Esophagus (tissue), 2 donors: ENCODE measurements around the gene TREX2. TPM values are rescaled to one million over a fixed set of nuclear protein-coding genes. Genes with fewer than 3 reads are reported as not detected.

Experiments used
- H3K27ac ChIP-seq, 2 donors: one replicate each; pipeline ENCODE4 v1.5.1; 2013; ENCODE audit warnings: low read depth in 2 of 2, mild to moderate bottlenecking in 2 of 2, inconsistent platforms in 1 of 2, low read length in 1 of 2, moderate library complexity in 1 of 2
- H3K27me3 ChIP-seq, 2 donors: one replicate each; pipeline ENCODE4 v1.6.1; 2013; ENCODE audit warnings: low read length in 2 of 2, control low read depth in 1 of 2, mild to moderate bottlenecking in 1 of 2; ENCODE audit not compliant: insufficient read depth in 2 of 2, control insufficient read depth in 1 of 2
- H3K36me3 ChIP-seq, 2 donors: one replicate each; pipeline ENCODE4 v1.6.1; 2013; ENCODE audit warnings: low read length in 1 of 2; ENCODE audit not compliant: control insufficient read depth in 2 of 2, insufficient read depth in 2 of 2
- H3K4me1 ChIP-seq, 2 donors: one replicate each; pipeline ENCODE4 v1.6.1; 2013; ENCODE audit warnings: low read length in 1 of 2; ENCODE audit not compliant: control insufficient read depth in 2 of 2, insufficient read depth in 2 of 2
- H3K4me3 ChIP-seq, 2 donors: one replicate each; pipeline ENCODE4 v1.5.1; 2013; ENCODE audit warnings: low read length in 2 of 2, mild to moderate bottlenecking in 2 of 2, low read depth in 1 of 2, moderate library complexity in 1 of 2
- H3K9me3 ChIP-seq, 2 donors: one replicate each; pipeline ENCODE4 v1.6.1; 2013; ENCODE audit warnings: mild to moderate bottlenecking in 2 of 2, low read depth in 1 of 2, low read length in 1 of 2, moderate library complexity in 1 of 2; ENCODE audit not compliant: control insufficient read depth in 2 of 2, insufficient read depth in 1 of 2
- WGBS, 2 donors: extraction: QIAGEN DNeasy Blood & Tissue Kit; methylation state at CpG; one replicate each; pipeline ENCODE4 v1.1.7; 2013; 5-methylcytosine and 5-hydroxymethylcytosine counted together
- polyA plus RNA-seq, 2 donors: library from polyadenylated mRNA; stranded (reverse); fragments of 200-250 nt; gene quantifications; one replicate each; pipeline ENCODE4 v1.2.3, GENCODE V29; 2013
- donor health status: healthy with polysubstance abuse.
- donor health status: Bipolar disorder and iron deficiency.

TREX2 gene
- polyA plus RNA-seq, 2 donors = 1.9 to 2.8 TPM

DNA sequence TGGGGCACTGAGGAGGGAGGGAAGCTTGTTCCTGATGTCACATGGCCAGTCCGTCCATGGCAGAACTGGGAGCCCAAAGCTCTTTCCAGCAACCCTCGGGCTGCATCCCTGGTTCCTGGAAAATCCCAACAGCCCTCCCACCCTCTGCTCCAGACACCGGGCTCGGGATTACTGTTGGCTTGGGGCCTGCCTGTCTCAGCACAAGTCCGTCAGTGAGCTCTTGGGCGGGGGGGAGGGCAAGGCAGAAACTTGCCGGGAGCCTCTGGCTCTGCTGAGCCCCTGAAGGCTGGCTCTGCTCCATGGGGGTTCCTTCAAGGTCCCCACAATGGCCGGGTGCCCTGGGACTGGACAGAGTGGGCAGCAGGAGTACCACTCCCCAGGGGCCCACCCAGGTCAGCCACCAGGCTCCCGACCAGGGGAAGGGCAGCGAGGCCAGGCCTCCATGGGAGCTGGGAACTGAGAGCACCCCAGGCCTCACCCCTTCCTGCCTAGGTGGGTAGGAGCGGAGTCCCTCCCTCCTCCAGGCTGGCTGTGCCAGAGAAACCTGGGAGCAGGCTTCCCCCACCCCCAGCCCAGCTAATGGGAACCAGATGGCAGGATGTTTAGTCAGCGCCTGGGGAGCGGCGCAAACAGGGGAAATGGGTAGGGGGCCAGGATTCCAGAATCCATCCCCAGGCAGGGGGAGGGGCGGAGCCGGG lies 31.0 kb upstream of the TREX2 start:
- Histone ChIP-seq H3K4me3 (no peak overlapping the region), H3K27ac (no peak overlapping the region), H3K36me3 (no peaks in the 10 kb centered on the region), H3K27me3 (no peaks in the 10 kb centered on the region), H3K4me1 (peaks cover 0 to 14% of the 10 kb centered on the region in 2 donors), H3K9me3 (no peaks in the 10 kb centered on the region)
- WGBS, 2 donors = 38 to 65% methylated on average over 13 to 16 of the region's 16 CpGs

DNA sequence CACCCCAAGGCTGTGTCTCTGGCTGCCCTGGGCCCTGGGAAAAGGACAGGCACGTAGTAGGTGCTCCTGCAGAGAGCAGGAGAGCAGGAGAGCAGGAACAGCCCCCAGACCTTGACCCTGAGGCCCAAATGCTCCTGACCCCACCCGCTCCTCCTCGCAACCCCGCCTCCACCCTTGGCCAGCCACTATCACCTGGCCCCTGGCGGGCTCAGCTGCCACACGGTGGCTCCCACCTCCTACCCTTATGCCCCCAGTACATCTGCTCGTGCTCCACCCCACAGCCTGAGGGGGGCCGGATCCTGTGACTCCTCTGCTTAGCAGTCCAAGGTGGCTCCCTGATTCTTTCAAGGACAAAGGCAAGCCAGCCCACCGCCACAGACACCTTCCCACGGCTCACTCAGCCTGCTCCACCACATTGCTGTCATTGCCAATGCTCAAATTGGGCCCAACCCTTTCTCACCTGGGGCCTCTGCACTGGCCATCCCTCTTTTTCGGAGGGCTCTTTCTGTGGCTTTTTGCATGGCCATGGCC lies 30.0 kb upstream of the TREX2 start:
- no peaks in the 10 kb centered on the region for H3K27me3 ChIP-seq
- H3K27ac ChIP-seq = no peak overlapping the region
- no peak overlapping the region for H3K4me3 ChIP-seq
- 84 to 87% methylated on average over 11 of the region's 11 CpGs for WGBS, 2 donors
- H3K4me1 ChIP-seq = peaks cover 0 to 5% of the 10 kb centered on the region in 2 donors
- H3K9me3 ChIP-seq = no peaks in the 10 kb centered on the region
- no peaks in the 10 kb centered on the region for H3K36me3 ChIP-seq

- peaks cover 0 to 5% of the 10 kb centered on the region in 2 donors for H3K4me1 ChIP-seq
- H3K9me3 ChIP-seq = no peaks in the 10 kb centered on the region
- no peaks in the 10 kb centered on the region for H3K36me3 ChIP-seq
- WGBS, 2 donors = 81 to 84% methylated on average over 7 of the region's 7 CpGs
- H3K4me3 ChIP-seq = no peak overlapping the region
- no peak overlapping the region for H3K27ac ChIP-seq
- no peaks in the 10 kb centered on the region for H3K27me3 ChIP-seq
These were observed 29.4 kb upstream of the TREX2 start for GRCh38 chrX:153475271-153475670.

DNA sequence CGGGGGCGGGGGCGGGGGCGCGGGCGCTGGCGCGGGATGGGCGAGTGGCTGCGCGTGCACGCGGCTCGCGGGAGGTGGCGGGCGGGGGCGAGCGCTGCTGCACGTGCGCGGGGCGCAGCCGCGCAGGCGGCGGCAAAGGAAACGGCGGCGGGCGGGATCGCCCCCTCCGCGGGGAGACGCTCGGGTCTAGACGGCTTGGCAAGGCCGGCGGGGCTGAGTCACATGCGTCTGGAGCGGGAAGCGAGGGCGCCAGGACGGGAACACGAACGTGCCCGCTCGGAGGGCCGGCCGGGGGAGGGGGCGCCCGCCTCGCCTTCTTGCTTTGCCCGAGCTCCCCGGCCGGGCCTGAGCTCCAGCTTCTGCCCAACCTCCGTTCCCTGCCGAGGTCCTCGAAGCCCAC lies 28.9 kb upstream of the TREX2 start:
- H3K27ac ChIP-seq = no peak overlapping the region
- H3K4me3 ChIP-seq = no peak overlapping the region
- H3K4me1 ChIP-seq = peaks cover 0 to 7% of the 10 kb centered on the region in 2 donors
- no peaks in the 10 kb centered on the region for H3K36me3 ChIP-seq
- WGBS, 2 donors = 1 to 27% methylated on average over 34 to 59 of the region's 59 CpGs
- H3K27me3 ChIP-seq = no peaks in the 10 kb centered on the region
- no peaks in the 10 kb centered on the region for H3K9me3 ChIP-seq

DNA sequence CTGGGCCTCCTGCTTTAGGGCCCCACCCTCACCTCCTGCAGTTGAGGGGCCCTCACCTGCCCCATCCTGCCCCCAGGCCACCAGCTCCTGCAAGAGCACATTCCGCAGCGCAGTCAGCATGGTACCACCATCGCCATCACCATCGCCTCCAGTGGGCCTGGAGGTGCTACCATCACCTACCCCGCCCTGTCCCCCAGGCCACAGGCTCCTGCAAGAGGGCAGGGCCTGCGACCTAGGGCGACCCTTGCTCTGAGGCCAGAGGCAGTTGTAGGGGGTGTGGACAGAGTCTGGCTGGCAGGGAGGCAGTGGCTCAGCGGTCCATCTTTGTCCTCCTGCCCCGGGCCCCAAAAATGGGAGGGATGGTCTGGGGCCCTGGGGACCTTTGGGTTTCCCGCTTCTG lies 28.4 kb upstream of the TREX2 start:
- no peaks in the 10 kb centered on the region for H3K27me3 ChIP-seq
- H3K36me3 ChIP-seq = no peaks in the 10 kb centered on the region
- peaks cover 0 to 11% of the 10 kb centered on the region in 2 donors for H3K4me1 ChIP-seq
- 75 to 79% methylated on average over 10 of the region's 10 CpGs for WGBS, 2 donors
- no peak overlapping the region for H3K27ac ChIP-seq
- no peaks in the 10 kb centered on the region for H3K9me3 ChIP-seq
- no peak overlapping the region for H3K4me3 ChIP-seq

DNA sequence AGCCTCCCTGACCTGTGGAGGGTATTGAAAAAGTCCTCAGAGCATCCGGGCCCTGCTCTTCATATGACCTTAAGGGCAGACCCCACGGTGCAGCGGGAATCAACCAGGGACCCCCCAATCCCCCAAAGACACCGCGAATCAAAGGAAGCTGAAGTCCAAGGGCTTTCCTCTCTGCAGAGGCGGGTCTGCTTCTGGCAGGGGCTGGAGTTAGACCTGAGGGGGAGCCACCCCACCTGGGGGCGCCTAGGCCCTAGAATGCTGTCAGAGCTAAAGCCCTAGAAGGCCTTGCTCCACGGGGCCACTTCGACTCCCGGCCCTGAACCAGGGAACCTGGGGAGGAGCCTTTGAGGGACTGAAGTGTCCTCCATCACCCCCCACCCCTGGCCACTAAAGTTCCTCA lies 27.3 kb upstream of the TREX2 start:
- Histone ChIP-seq H3K9me3 (no peaks in the 10 kb centered on the region), H3K27ac (no peak overlapping the region), H3K36me3 (no peaks in the 10 kb centered on the region), H3K27me3 (no peaks in the 10 kb centered on the region), H3K4me3 (no peak overlapping the region), H3K4me1 (peaks cover 0 to 11% of the 10 kb centered on the region in 2 donors)
- 92 to 98% methylated on average over 10 of the region's 10 CpGs for WGBS, 2 donors

DNA sequence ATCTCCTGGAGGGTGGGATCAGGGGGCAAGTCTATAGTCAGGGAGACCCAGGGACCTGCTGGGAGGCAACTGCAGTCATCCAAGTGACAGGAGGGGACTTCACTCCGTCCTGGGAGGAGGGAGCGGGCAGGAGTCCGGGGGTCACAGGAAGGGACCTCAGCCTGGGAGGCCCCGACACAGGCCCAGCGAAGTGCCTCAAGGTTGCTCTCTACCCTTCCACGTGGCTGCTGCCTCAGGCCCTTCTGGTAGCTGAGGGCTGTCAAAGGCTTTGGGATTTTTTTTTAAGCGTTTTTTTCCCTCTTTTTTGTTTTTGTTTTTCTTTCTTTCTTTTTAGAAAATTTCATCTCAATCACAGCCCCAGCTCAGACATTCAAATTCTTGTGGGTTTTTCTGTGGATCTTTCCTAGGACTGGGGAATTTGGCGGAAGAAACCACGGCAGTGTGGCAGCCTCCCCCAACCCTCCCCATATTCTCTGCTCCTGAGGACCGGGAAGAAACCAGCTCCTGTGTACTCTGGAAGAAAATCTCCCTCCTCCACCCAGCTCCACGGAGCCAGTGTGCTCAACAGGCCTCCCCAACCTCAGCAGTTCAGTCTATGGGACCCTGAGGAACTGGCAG lies 25.9 kb upstream of the TREX2 start:
- Histone ChIP-seq H3K27ac (no peak overlapping the region), H3K4me1 (peaks cover 0 to 19% of the 10 kb centered on the region in 2 donors), H3K36me3 (no peaks in the 10 kb centered on the region), H3K9me3 (no peaks in the 10 kb centered on the region), H3K4me3 (no peak overlapping the region), H3K27me3 (no peaks in the 10 kb centered on the region)
- WGBS, 2 donors = 66 to 67% methylated on average over 11 of the region's 11 CpGs

- Histone ChIP-seq H3K27ac (peak within 1 kb of the TSS; percentile 62 to 70), H3K4me3 (peak within 1 kb of the TSS; percentile 49 to 64), H3K27me3 (no peaks in the 10 kb centered on the region), H3K4me1 (peaks cover 0 to 18% of the 10 kb centered on the region in 2 donors), H3K36me3 (no peaks in the 10 kb centered on the region), H3K9me3 (no peaks in the 10 kb centered on the region)
- WGBS, 2 donors = 9 to 41% methylated on average over 34 to 67 of the region's 70 CpGs
These were observed 24.8 kb upstream of the TREX2 start, which contains the start of gene HAUS7 for GRCh38 chrX:153470411-153471363. HAUS7 (minus strand) TSS chrX:153470576; CDS start chrX:153470557, 19 bp downstream.

DNA sequence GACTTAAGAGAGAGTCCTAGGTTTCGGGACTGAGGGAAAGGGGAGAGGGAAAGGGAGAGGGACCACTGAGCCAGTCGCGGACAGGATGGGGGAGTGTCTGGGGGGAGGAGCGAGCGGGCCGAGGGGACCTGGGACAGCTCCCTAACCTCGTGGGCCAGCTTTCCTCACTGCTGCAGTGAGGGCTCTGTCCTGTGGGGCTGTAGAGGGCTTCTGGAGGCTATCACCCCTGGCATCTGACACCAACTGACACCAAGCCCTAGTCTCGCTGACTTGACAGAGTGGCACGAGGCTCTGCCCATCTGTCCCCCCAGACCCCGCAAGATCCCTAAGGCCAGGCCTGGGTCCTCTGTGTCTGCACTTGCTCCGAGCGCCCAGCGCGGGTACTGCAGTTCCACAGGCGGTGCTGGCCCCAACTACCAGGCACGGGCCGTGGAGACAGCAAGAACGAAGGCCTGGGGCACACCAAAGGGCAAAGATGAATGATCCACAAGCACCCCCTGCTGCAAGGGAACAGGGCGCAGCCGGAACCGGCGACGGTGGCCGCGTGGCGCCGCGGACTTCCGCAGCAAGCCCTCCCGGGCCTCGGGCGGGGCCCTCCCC lies 24.1 kb upstream of the TREX2 start:
- H3K27ac ChIP-seq = peak overlapping the region; percentile 62 to 70
- H3K9me3 ChIP-seq = no peaks in the 10 kb centered on the region
- WGBS, 2 donors = 0 to 25% methylated on average over 30 to 31 of the region's 32 CpGs
- no peaks in the 10 kb centered on the region for H3K36me3 ChIP-seq
- no peaks in the 10 kb centered on the region for H3K27me3 ChIP-seq
- peaks cover 0 to 15% of the 10 kb centered on the region in 2 donors for H3K4me1 ChIP-seq
- peak overlapping the region; percentile 49 to 64 for H3K4me3 ChIP-seq
